HCT116 (cell line): Measurements from ENCODE around the gene ATP1B4. TPM values are rescaled to one million over a fixed set of nuclear protein-coding genes. Genes with fewer than 3 reads are reported as not detected.

ENCODE experiments used
- ATAC-seq: fragments of 200-7000 bp; cut with Tn5 transposase; 2 replicates; pipeline ENCODE4 v1.9.1; 2020; ENCODE audit warnings: mild to moderate bottlenecking, moderate library complexity
- BruUV-seq: library from RNA; stranded (reverse); fragments of 400-500 nt; replicated peaks from 2 replicates; lab custom pipeline; 2021; lab: Mats Ljungman, UMichigan
- CTCF ChIA-PET: fragments of 300-600 bp; sonication (Branson Sonifier 250); formaldehyde crosslinking; loops from one replicate; lab custom pipeline; 2021; ENCODE audit warnings: antibody characterized with exemption; lab: Charles Lee
- POLR2A ChIA-PET: fragments of 300-600, 350-600 bp; sonication (Branson Sonifier 250); formaldehyde crosslinking; loops from one replicate; lab custom pipeline; 2021; ENCODE audit warnings: antibody characterized with exemption; lab: Charles Lee
- RAD21 ChIA-PET, 2 experiments: fragments of 300-600 bp; sonication (Branson Sonifier 250); formaldehyde crosslinking; loops; one replicate each; lab custom pipeline; 2023; ENCODE audit warnings: low total read pairs in 2 of 2; ENCODE audit not compliant: uncharacterized antibody in 2 of 2, unreplicated experiment in 2 of 2, low non-redundant PET in 1 of 2; lab: Charles Lee
- DNase-seq: peaks from one replicate; pipeline ENCODE4 v3.0.0-alpha.2; 2010; ENCODE audit warnings: low read depth, low spot score
- H2AFZ ChIP-seq: fragments of 200-600 bp; shearing (Covaris generic), sonication (generic); 2 replicates; pipeline ENCODE4 v1.6.1; 2017; ENCODE audit warnings: low read depth, mixed run types, mixed read lengths, antibody characterized with exemption, low read length; ENCODE audit not compliant: poor library complexity, severe bottlenecking
- H3K27ac ChIP-seq: 2 replicates; pipeline ENCODE4 v1.5.1; 2012; ENCODE audit warnings: low read depth, low read length
- H3K27me3 ChIP-seq: fragments of 200-600 bp; sonication (generic); 2 replicates; pipeline ENCODE4 v1.6.1; 2016; ENCODE audit warnings: mixed run types, low read length, mixed read lengths; ENCODE audit not compliant: insufficient read depth
- H3K36me3 ChIP-seq, 2 experiments: fragments of 200-500 bp in 1 of 2; fragments of 200-600 bp in 1 of 2; sonication (Bioruptor generic) in 1 of 2; sonication (generic) in 1 of 2; 2 replicates each; pipeline versions ENCODE4 v1.5.1 to v1.6.1; 2014 to 2016; ENCODE audit warnings: low read length in 2 of 2, inconsistent platforms in 1 of 2, mixed read lengths in 1 of 2, mixed run types in 1 of 2; ENCODE audit not compliant: insufficient read depth in 2 of 2, control insufficient read depth in 1 of 2
- H3K4me1 ChIP-seq, 2 experiments: fragments of 200-600 bp in 1 of 2; sonication (generic) in 1 of 2; 2 replicates each; pipeline versions ENCODE4 v1.5.1 to v1.6.1; 2012 to 2017; ENCODE audit warnings: low read length in 2 of 2, inconsistent platforms in 1 of 2, mild to moderate bottlenecking in 1 of 2, mixed read lengths in 1 of 2, mixed run types in 1 of 2, moderate library complexity in 1 of 2; ENCODE audit not compliant: insufficient read depth in 2 of 2, control insufficient read depth in 1 of 2
- H3K4me2 ChIP-seq: fragments of 200-600 bp; sonication (generic); 2 replicates; pipeline ENCODE4 v1.6.1; 2017; ENCODE audit warnings: mixed run types, low read length, mixed read lengths
- H3K4me3 ChIP-seq, 2 experiments: fragments of 200-600 bp in 1 of 2; sonication (generic) in 1 of 2; replicated peaks in 1 of 2; 2 replicates each; pipeline ENCODE4 v1.5.1; 2011 to 2016; ENCODE audit warnings: low read length in 2 of 2, control low read depth in 1 of 2, low read depth in 1 of 2, mild to moderate bottlenecking in 1 of 2, mixed read lengths in 1 of 2, mixed run types in 1 of 2
- H3K79me2 ChIP-seq: fragments of 200-600 bp; sonication (generic); 2 replicates; pipeline ENCODE4 v1.6.1; 2017; ENCODE audit warnings: mild to moderate bottlenecking, mixed run types, low read length, moderate library complexity, mixed read lengths; ENCODE audit not compliant: insufficient read depth
- H3K9ac ChIP-seq: fragments of 200-600 bp; sonication (generic); 2 replicates; pipeline ENCODE4 v1.6.1; 2016; ENCODE audit warnings: low read length, mixed read lengths
- H3K9me2 ChIP-seq: fragments of 200-600 bp; sonication (generic), shearing (Covaris generic); 2 replicates; pipeline ENCODE4 v1.6.1; 2017; ENCODE audit warnings: mixed run types, mild to moderate bottlenecking, moderate library complexity; ENCODE audit not compliant: insufficient read depth
- H3K9me3 ChIP-seq, 2 experiments: fragments of 200-500 bp in 1 of 2; fragments of 200-600 bp in 1 of 2; sonication (Bioruptor generic) in 1 of 2; sonication (generic) in 1 of 2; 2 replicates each; pipeline ENCODE4 v1.6.1; 2014 to 2017; ENCODE audit warnings: low read length in 2 of 2, mixed read lengths in 2 of 2, inconsistent platforms in 1 of 2, low read depth in 1 of 2, mild to moderate bottlenecking in 1 of 2, mixed run types in 1 of 2, moderate library complexity in 1 of 2; ENCODE audit not compliant: control insufficient read depth in 1 of 2, insufficient read depth in 1 of 2
- H4K20me1 ChIP-seq: fragments of 200-600 bp; sonication (generic), shearing (Covaris generic); 2 replicates; pipeline ENCODE4 v1.6.1; 2017; ENCODE audit warnings: mixed run types, mild to moderate bottlenecking, moderate library complexity; ENCODE audit not compliant: insufficient read depth
- CBX3 ChIP-seq: IDR thresholded peaks from 2 replicates; pipeline ENCODE4 v1.6.1; 2012; ENCODE audit warnings: low read depth
- CEBPB ChIP-seq: IDR thresholded peaks from 2 replicates; pipeline ENCODE4 v1.6.1; 2012; ENCODE audit warnings: low read depth
- EGR1 ChIP-seq: IDR thresholded peaks from 2 replicates; pipeline ENCODE4 v1.6.1; 2012; ENCODE audit warnings: low read depth
- EZH2 ChIP-seq: fragments of 200-600 bp; sonication (generic); IDR thresholded peaks from 2 replicates; pipeline ENCODE4 v1.6.1; 2017; ENCODE audit warnings: antibody characterized with exemption, mixed run types
- EZH2phosphoT487 ChIP-seq: fragments of 200-600 bp; IDR thresholded peaks from 2 replicates; pipeline ENCODE4 v1.6.1; 2018; ENCODE audit warnings: antibody characterized with exemption, borderline replicate concordance
- JUND ChIP-seq: IDR thresholded peaks from 2 replicates; pipeline ENCODE4 v1.6.1; 2012
- SIN3A ChIP-seq: IDR thresholded peaks from 2 replicates; pipeline ENCODE4 v1.6.1; 2012; ENCODE audit warnings: low read depth
- SP1 ChIP-seq: IDR thresholded peaks from 2 replicates; pipeline ENCODE4 v1.6.1; 2012; ENCODE audit warnings: low read depth
- SRF ChIP-seq: IDR thresholded peaks from 2 replicates; pipeline ENCODE4 v1.6.1; 2012; ENCODE audit warnings: low read depth
- YY1 ChIP-seq: IDR thresholded peaks from 2 replicates; pipeline ENCODE4 v1.6.1; 2011; ENCODE audit warnings: low read length, low read depth, moderate library complexity, mild to moderate bottlenecking; ENCODE audit not compliant: insufficient replicate concordance; ENCODE audit errors: extremely low read depth
- ZFX ChIP-seq: fragments of 450-650 bp; IDR thresholded peaks from 2 replicates; pipeline ENCODE4 v1.6.1; 2017
- ZNF274 ChIP-seq: fragments of 200-500 bp; sonication (Bioruptor generic); IDR thresholded peaks from 2 replicates; pipeline ENCODE4 v1.6.1; 2014; ENCODE audit warnings: mild to moderate bottlenecking, low read depth, low read length, inconsistent platforms
- intact Hi-C: fragments of 100-400 bp; cut with micrococcal nuclease; formaldehyde crosslinking; loops from 2 replicates; pipeline ENCODE4 v1.10.0; 2022
- total RNA-seq: library from RNA; stranded (reverse); gene quantifications from one replicate; pipeline ENCODE4 v1.2.1, GENCODE V29; 2021; ENCODE audit not compliant: unreplicated experiment
- TF ChIP-seq, protein P1 (sequence below): IDR thresholded peaks from 2 replicates; pipeline ENCODE4 v1.6.1; 2011; ENCODE audit warnings: mild to moderate bottlenecking, low read length, moderate library complexity; ENCODE audit not compliant: insufficient replicate concordance; ENCODE audit errors: extremely low read depth
- TF ChIP-seq, protein P2 (sequence below): IDR thresholded peaks from 2 replicates; pipeline ENCODE4 v1.6.1; 2012
- TF ChIP-seq, protein P3 (sequence below): IDR thresholded peaks from 2 replicates; pipeline ENCODE4 v1.6.1; 2012

The ATP1B4 gene
- total RNA-seq, 1 experiment from 2014 or later = not detected

- H3K4me1 ChIP-seq = no peaks in the 10 kb centered on the region
- H3K36me3 ChIP-seq = no peaks in the 10 kb centered on the region
- H4K20me1 ChIP-seq = no peaks in the 10 kb centered on the region
- BruUV-seq = no TSS peak
- CTCF ChIA-PET = no interaction called here
- no peaks in the 10 kb centered on the region for H3K79me2 ChIP-seq
- no peak overlapping the region for H3K4me2 ChIP-seq
- TF ChIP-seq JUND = no peak
- TF ChIP-seq SIN3A = no peak
- TF ChIP-seq ZNF274 = no peak
- no peak for TF ChIP-seq SP1
- TF ChIP-seq, all 23 proteins: peak for 0
- Histone ChIP-seq H3K9me2 (no peaks in the 10 kb centered on the region), H3K9ac (no peak overlapping the region), H3K27ac (no peak overlapping the region), H3K9me3 (no peaks in the 10 kb centered on the region), H3K27me3 (no peaks in the 10 kb centered on the region), H3K4me3 (no peak overlapping the region), H2AFZ (no peak overlapping the region)
- ATAC-seq (no peak), DNase-seq (no peak)
- intact Hi-C loops = no loop called here
- POLR2A ChIA-PET = no interaction called here
- RAD21 ChIA-PET = no interaction called here
Measured at GRCh38 chrX:120426599-120426998, 64.7 kb downstream of the ATP1B4 start.

DNA sequence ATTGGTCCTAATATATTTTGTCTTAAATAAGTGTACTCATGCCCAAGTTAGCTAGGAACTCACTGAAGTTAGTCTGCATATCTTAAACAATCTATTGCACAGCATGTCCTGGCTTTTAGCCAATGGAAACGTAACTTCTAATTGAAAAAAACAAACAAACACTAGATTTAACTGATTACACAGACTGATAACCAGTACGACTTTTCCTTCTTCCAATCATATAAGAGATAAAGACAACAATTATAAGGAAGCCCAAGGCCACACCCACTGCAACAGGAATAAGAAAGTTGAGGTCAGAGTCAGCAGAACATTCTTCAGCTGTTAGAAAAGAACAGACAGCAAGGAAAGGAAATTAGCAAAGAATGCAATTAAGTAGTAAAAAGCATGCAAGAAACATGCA is 66.4 kb downstream of the ATP1B4 start:
- ChIA-PET POLR2A (no interaction called here), RAD21 (no interaction called here), CTCF (no interaction called here)
- no peak overlapping the region for H3K9ac ChIP-seq
- no peaks in the 10 kb centered on the region for H3K79me2 ChIP-seq
- no peak for TF ChIP-seq SIN3A
- TF ChIP-seq, protein P1, sequence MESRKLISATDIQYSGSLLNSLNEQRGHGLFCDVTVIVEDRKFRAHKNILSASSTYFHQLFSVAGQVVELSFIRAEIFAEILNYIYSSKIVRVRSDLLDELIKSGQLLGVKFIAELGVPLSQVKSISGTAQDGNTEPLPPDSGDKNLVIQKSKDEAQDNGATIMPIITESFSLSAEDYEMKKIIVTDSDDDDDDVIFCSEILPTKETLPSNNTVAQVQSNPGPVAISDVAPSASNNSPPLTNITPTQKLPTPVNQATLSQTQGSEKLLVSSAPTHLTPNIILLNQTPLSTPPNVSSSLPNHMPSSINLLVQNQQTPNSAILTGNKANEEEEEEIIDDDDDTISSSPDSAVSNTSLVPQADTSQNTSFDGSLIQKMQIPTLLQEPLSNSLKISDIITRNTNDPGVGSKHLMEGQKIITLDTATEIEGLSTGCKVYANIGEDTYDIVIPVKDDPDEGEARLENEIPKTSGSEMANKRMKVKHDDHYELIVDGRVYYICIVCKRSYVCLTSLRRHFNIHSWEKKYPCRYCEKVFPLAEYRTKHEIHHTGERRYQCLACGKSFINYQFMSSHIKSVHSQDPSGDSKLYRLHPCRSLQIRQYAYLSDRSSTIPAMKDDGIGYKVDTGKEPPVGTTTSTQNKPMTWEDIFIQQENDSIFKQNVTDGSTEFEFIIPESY = no peak
- TF ChIP-seq, protein P2, sequence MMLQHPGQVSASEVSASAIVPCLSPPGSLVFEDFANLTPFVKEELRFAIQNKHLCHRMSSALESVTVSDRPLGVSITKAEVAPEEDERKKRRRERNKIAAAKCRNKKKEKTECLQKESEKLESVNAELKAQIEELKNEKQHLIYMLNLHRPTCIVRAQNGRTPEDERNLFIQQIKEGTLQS = no peak
- TF ChIP-seq, protein P3, sequence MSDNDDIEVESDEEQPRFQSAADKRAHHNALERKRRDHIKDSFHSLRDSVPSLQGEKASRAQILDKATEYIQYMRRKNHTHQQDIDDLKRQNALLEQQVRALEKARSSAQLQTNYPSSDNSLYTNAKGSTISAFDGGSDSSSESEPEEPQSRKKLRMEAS = no peak
- TF ChIP-seq CEBPB = no peak
- no peak for TF ChIP-seq SP1
- TF ChIP-seq SRF = no peak
- no peak for TF ChIP-seq EZH2phosphoT487
- no peak for TF ChIP-seq CBX3
- no peak for TF ChIP-seq ZFX
- TF ChIP-seq JUND = no peak
- TF ChIP-seq EZH2 = no peak
- no peak for TF ChIP-seq ZNF274
- no peak for TF ChIP-seq EGR1
- TF ChIP-seq YY1 = no peak
- H3K27me3 ChIP-seq = no peaks in the 10 kb centered on the region
- H2AFZ ChIP-seq = no peak overlapping the region
- no peaks in the 10 kb centered on the region for H3K4me1 ChIP-seq
- no TSS peak for BruUV-seq
- H3K27ac ChIP-seq = no peak overlapping the region
- H4K20me1 ChIP-seq = no peaks in the 10 kb centered on the region
- ATAC-seq = no peak
- DNase-seq = no peak
- H3K4me2 ChIP-seq = no peak overlapping the region
- no peaks in the 10 kb centered on the region for H3K9me3 ChIP-seq
- H3K9me2 ChIP-seq = no peaks in the 10 kb centered on the region
- no peaks in the 10 kb centered on the region for H3K36me3 ChIP-seq
- intact Hi-C loops = no loop called here
- no peak overlapping the region for H3K4me3 ChIP-seq
